Measurements from ENCODE around the gene GLB1L. TPM values are rescaled to one million over a fixed set of nuclear protein-coding genes. Genes with fewer than 3 reads are reported as not detected.

GLB1L gene
- total RNA-seq, 1 donor: 15.5 TPM

DNA sequence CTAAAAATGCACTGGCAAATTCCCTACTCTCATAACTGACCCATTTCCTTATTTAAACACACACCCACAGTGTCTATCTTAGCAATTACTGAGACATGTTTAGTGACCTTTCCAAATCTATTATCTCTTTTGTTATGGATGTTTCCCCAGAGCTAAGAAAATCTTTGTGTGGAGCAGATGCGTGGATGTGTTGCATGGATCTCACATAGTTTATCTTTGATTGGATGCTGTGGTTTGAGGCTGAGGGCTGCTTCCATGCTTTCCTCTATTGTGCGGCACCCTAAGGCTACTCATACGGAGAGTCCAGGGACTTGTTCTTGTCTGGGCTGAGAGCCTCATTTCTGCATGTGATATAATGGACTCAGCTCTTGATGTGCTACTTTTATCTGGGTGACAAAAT is 10.9 kb downstream of the GLB1L start:
- TF ChIP-seq, protein P1, sequence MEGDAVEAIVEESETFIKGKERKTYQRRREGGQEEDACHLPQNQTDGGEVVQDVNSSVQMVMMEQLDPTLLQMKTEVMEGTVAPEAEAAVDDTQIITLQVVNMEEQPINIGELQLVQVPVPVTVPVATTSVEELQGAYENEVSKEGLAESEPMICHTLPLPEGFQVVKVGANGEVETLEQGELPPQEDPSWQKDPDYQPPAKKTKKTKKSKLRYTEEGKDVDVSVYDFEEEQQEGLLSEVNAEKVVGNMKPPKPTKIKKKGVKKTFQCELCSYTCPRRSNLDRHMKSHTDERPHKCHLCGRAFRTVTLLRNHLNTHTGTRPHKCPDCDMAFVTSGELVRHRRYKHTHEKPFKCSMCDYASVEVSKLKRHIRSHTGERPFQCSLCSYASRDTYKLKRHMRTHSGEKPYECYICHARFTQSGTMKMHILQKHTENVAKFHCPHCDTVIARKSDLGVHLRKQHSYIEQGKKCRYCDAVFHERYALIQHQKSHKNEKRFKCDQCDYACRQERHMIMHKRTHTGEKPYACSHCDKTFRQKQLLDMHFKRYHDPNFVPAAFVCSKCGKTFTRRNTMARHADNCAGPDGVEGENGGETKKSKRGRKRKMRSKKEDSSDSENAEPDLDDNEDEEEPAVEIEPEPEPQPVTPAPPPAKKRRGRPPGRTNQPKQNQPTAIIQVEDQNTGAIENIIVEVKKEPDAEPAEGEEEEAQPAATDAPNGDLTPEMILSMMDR (IDR thresholded peaks at IDR 0.05; ENCODE audit: insufficient read depth, low read depth, low read length): no peak
- no peak overlapping the region for H3K4me3 ChIP-seq (ENCODE audit: low read depth, low read length)
- no peak for DNase-seq (ENCODE audit: low read depth)

DNA sequence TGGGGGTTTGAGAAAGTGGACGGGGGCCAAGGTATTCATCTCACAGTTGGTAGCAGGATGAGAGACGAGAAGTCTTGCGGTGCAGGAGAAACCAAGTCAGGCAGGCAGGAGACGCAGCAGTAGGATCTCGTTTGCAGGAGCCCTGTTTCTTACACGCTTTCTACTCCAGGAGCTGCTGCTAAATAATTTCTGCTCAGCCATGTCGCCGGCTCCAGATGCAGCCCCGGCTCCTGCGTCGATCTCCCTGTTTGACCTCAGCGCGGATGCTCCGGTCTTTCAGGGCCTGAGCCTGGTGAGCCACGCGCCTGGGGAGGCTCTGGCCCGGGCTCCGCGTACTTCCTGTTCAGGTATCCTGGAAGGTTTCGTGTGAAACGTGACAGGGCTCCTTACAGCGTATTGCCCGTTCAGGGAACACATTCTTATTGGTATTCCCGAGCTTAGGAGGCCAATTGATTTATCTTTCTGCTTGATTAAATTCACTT is 15.1 kb downstream of the GLB1L start:
- peak overlapping the region; percentile 76 for H3K4me3 ChIP-seq (ENCODE audit: low read depth, low read length)
- TF ChIP-seq, protein P1 (IDR thresholded peaks at IDR 0.05; ENCODE audit: insufficient read depth, low read depth, low read length): no peak
- DNase-seq (ENCODE audit: low read depth): peak; percentile 64

DNA sequence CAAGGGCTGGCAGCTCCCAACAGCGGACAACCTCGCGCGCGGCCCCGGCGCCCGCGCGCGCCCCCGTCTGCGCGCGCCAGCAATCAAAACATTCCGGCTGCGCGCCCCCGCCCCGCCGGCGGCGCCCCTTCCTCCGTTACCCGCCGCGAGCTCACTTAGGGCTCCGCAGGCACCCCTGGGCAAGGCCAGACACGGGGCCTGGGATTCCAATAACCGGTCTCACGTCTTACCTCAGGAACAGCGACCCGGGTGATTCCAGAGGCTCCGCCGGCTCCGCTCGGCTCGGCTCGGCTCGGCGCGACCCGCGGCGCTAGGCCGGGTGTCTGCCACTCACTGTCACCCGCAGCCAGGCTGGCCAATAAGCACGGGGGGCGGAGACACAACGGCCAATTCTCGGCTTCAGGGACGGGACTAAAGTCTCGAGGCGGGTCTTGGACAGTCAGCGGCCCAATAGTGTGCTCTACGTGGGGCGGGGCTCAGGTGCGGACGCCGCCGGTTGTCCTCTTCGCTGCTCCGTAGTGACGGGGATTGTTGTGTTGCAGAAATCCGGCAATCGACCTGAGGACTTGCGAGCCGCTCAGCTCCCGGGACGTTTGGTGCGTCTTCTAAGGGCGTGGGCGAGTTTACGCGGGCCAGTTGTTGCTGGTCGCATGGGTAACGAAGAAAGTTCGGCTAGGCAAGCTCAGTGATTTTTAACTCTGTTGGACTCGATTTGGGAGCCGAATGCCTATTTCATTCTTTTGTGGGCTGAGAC is 15.8 kb downstream of the GLB1L start, which contains the start of the genes ANKZF1 and ATG9A:
Gene ANKZF1 (plus strand): TSS at position 502 of the 754 bp plus-strand sequence. CDS start 452 bp downstream, outside the sequence.
Gene ATG9A (minus strand): TSS at position 332 of the 754 bp plus-strand sequence. CDS start 1,612 bp downstream, outside the sequence.
- TF ChIP-seq, protein P1 (IDR thresholded peaks at IDR 0.05; ENCODE audit: insufficient read depth, low read depth, low read length): no peak
- peak within 1 kb of the TSS; percentile 76 for H3K4me3 ChIP-seq (ENCODE audit: low read depth, low read length)
- peak; percentile 99 for DNase-seq (ENCODE audit: low read depth)

DNA sequence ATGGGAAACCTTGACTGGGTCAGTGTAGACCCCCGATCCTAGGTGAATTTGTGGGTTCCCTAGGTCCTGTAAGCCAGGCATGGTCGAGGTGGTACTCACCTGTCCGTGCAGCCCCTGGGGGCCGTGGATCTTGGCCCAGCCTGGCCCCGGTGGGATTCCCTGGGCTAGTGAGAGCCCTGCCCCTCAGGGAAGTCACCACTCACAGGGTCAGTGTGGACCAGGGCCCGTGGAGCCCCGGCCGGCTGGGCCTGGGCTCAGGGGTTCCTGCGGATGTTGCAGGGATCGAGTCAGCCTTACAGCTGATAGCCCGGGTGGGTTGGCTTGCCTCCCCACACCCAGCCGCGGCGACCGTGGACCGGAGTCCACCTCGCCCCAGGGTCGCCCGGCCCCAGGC is 16.3 kb downstream of the GLB1L start:
- no peak for DNase-seq (ENCODE audit: low read depth)
- TF ChIP-seq, protein P1 (IDR thresholded peaks at IDR 0.05; ENCODE audit: insufficient read depth, low read depth, low read length): no peak
- peak overlapping the region; percentile 76 for H3K4me3 ChIP-seq (ENCODE audit: low read depth, low read length)

DNA sequence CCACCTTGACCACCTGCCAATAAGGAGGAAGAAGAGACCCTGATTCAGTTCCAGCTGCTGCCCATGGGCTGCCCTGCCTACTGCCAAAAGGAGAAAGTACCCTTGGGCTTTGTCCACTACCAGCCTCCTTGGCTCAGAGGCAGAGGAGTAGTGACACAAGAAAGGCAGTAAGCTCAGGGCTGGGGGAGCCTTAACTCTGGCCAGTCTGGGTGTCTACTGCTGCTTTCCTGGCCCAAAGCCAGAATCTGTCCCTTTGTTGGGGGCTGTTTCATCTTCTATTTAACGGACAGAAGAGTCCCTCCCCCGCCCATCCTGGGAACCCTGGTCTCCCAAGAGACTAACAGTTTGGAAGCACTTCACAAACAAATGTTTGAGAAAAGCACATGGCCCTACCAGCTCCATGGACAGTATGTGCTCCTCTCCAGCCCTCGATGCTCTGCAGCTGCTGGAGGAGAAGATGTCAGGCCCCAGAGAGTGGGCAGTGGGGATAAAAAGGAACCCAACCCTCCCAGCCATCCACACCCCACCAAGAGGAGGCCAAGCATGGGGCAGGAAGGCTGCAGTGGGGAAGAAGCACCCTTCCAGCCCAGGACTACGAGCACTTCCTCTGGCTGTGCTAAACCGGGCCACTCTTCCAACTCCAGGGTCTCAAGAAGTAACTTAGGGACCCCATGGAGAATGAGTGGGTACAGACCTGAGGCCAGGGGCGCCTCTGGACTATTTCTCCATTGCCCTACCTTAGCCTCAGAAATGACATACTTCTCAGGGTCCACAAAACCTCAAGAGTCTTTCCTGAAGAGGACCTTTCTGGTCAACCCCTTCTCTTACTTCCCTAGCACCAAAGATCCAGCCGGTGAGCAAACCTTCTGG is 17.0 kb downstream of the GLB1L start:
- peak; percentile 7 for DNase-seq (ENCODE audit: low read depth)
- peak overlapping the region; percentile 76 for H3K4me3 ChIP-seq (ENCODE audit: low read depth, low read length)

DNA sequence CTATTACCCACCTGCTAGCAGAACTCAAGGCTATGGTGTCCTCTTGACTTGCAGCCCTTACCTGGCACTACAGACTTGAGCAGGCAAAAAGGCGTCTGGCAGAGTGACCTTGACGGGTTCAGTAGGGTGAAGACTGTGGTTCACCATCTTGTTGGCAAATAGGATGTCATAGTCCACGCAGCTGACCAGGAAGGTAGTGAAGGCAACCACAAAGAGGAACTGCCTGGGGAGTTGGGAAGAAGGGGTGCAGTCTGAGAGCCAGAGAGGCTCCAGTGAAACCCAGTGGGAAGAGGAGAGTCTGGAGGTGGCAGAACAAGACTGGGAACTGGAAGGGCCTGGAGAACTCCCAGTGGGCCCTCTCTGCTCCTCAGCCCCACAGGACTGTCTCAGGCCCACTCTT is 19.9 kb downstream of the GLB1L start:
- DNase-seq (ENCODE audit: low read depth): no peak
- TF ChIP-seq, protein P1 (IDR thresholded peaks at IDR 0.05; ENCODE audit: insufficient read depth, low read depth, low read length): no peak
- H3K4me3 ChIP-seq (ENCODE audit: low read depth, low read length): no peak overlapping the region

More for the DNA sequence above, 17.0 kb downstream of the GLB1L start:
- TF ChIP-seq, protein P1 (IDR thresholded peaks at IDR 0.05; ENCODE audit: insufficient read depth, low read depth, low read length): no peak

Measured in fibroblast of villous mesenchyme (primary cell).